Sigmoid colon (tissue), 7 donors: ENCODE results near the gene PMP22. TPM values are rescaled to one million over a fixed set of nuclear protein-coding genes. Genes with fewer than 3 reads are reported as not detected.

ENCODE experiments used
- DNase-seq: peaks from one replicate; pipeline ENCODE4 v3.0.0-alpha.2; 2019
- H3K27ac ChIP-seq, 4 donors: fragments of 200-600 bp; sonication (generic); one replicate each; pipeline ENCODE4 v1.5.1; 2016 to 2019; ENCODE audit warnings: mild to moderate bottlenecking in 1 of 4
- H3K27me3 ChIP-seq, 3 donors: fragments of 200-600 bp; sonication (generic); one replicate each; pipeline ENCODE4 v1.5.1; 2019; ENCODE audit warnings: mild to moderate bottlenecking in 1 of 3
- H3K36me3 ChIP-seq, 4 donors: fragments of 200-600 bp; sonication (generic); one replicate each; pipeline ENCODE4 v1.5.1; 2016 to 2019
- H3K4me1 ChIP-seq, 4 donors: fragments of 200-600 bp; sonication (generic); one replicate each; pipeline ENCODE4 v1.5.1; 2017 to 2019
- H3K4me3 ChIP-seq, 4 donors: fragments of 200-600 bp; sonication (generic); one replicate each; pipeline ENCODE4 v1.5.1; 2017 to 2019; ENCODE audit warnings: mild to moderate bottlenecking in 2 of 4, moderate library complexity in 1 of 4
- H3K9me3 ChIP-seq, 4 donors: fragments of 200-600 bp in 3 of 4; sonication (generic) in 3 of 4; one replicate each; pipeline versions ENCODE4 v1.5.1 to v1.6.1; 2013 to 2019
- CTCF ChIP-seq, 4 experiments: fragments of 450-650 bp in 3 of 4; fragments of 200-600 bp in 1 of 4; IDR thresholded peaks; one replicate each; pipeline ENCODE4 v1.5.1; 2016 to 2019; ENCODE audit warnings: antibody characterized with exemption in 4 of 4, mild to moderate bottlenecking in 3 of 4, moderate library complexity in 2 of 4
- EP300 ChIP-seq, 4 donors: sonication (generic); formaldehyde crosslinking; IDR thresholded peaks; one replicate each; pipeline ENCODE4 v1.6.1; 2017; ENCODE audit warnings: antibody characterized with exemption in 4 of 4
- POLR2A ChIP-seq, 2 donors: fragments of 450-650 bp; IDR thresholded peaks; one replicate each; pipeline ENCODE4 v1.6.1; 2016; ENCODE audit warnings: antibody characterized with exemption in 2 of 2, mild to moderate bottlenecking in 2 of 2, moderate library complexity in 2 of 2
- POLR2AphosphoS5 ChIP-seq, 4 donors: sonication (generic); formaldehyde crosslinking; IDR thresholded peaks; one replicate each; pipeline ENCODE4 v1.6.1; 2017; ENCODE audit warnings: antibody characterized with exemption in 4 of 4
- WGBS, 2 donors: extraction: QIAGEN DNeasy Blood & Tissue Kit; methylation state at CpG; one replicate each; pipeline ENCODE4 v1.1.7; 2013; 5-methylcytosine and 5-hydroxymethylcytosine counted together
- intact Hi-C: fragments of 100-400 bp; cut with DNase I; formaldehyde crosslinking; loops from one replicate; pipeline ENCODE4 v1.15.1; 2023
- polyA plus RNA-seq, 3 donors: library from polyadenylated mRNA; stranded (reverse); fragments of 200-250 nt; gene quantifications; one replicate each; pipeline ENCODE4 v1.2.3, GENCODE V29; 2013
- total RNA-seq, 4 donors: library from RNA; depleted of rRNA; stranded (reverse); fragments of >200 nt; gene quantifications; one replicate each; pipeline ENCODE4 v1.1.0, GENCODE V29; 2016
- donor health status: healthy with polysubstance abuse.
- donor health status: Bipolar disorder and iron deficiency.
- donor health status: healthy.

PMP22 gene
- total and polyA plus RNA-seq, 7 donors = 25.2 to 350 (median 125) TPM

GRCh38 chr17:15284107-15284506, 19.0 kb upstream of the PMP22 start:
- 90 to 92% methylated on average over 6 of the region's 6 CpGs for WGBS, 2 donors
- intact Hi-C loops = no loop called here
- no peak overlapping the region for H3K27ac ChIP-seq

GRCh38 chr17:15281909-15282308, 16.8 kb upstream of the PMP22 start:
- Histone ChIP-seq H3K27ac (no peak overlapping the region), H3K27me3 (no peaks in the 10 kb centered on the region), H3K4me1 (peaks cover 0 to 7% (median 0%) of the 10 kb centered on the region in 4 donors), H3K4me3 (no peak overlapping the region), H3K9me3 (no peaks in the 10 kb centered on the region), H3K36me3 (no peaks in the 10 kb centered on the region)
- intact Hi-C loops = no loop called here
- WGBS, 2 donors = 91 to 92% methylated on average over 3 of the region's 3 CpGs
- TF ChIP-seq POLR2AphosphoS5 (IDR thresholded peaks at IDR 0.05) (no peak), EP300 (IDR thresholded peaks at IDR 0.05) (no peak), POLR2A (IDR thresholded peaks at IDR 0.05) (no peak), CTCF (IDR thresholded peaks at IDR 0.05) (no peak)
- DNase-seq = no peak

More at GRCh38 chr17:15284107-15284506, 19.0 kb upstream of the PMP22 start:
- DNase-seq = no peak
- Histone ChIP-seq H3K9me3 (no peaks in the 10 kb centered on the region), H3K4me3 (no peak overlapping the region), H3K36me3 (no peaks in the 10 kb centered on the region), H3K27me3 (no peaks in the 10 kb centered on the region), H3K4me1 (peaks cover 0 to 26% (median 17%) of the 10 kb centered on the region in 4 donors)
- TF ChIP-seq CTCF (IDR thresholded peaks at IDR 0.05) (no peak), POLR2A (IDR thresholded peaks at IDR 0.05) (no peak), EP300 (IDR thresholded peaks at IDR 0.05) (no peak), POLR2AphosphoS5 (IDR thresholded peaks at IDR 0.05) (no peak)

- intact Hi-C loops = no loop called here
- Histone ChIP-seq H3K27ac (no peak overlapping the region), H3K4me1 (no peaks in the 10 kb centered on the region), H3K4me3 (no peak overlapping the region), H3K9me3 (no peaks in the 10 kb centered on the region), H3K27me3 (no peaks in the 10 kb centered on the region), H3K36me3 (no peaks in the 10 kb centered on the region)
- DNase-seq = no peak
- 45 to 59% methylated on average over 2 of the region's 2 CpGs for WGBS, 2 donors
- no peak for TF ChIP-seq EP300 (IDR thresholded peaks at IDR 0.05)
These were observed 13.9 kb upstream of the PMP22 start for GRCh38 chr17:15278924-15279477.

GRCh38 chr17:15278380-15278779, 13.3 kb upstream of the PMP22 start:
- Histone ChIP-seq H3K36me3 (no peaks in the 10 kb centered on the region), H3K4me3 (no peak overlapping the region), H3K27me3 (no peaks in the 10 kb centered on the region), H3K9me3 (no peaks in the 10 kb centered on the region), H3K4me1 (peaks cover 0 to 4% (median 3%) of the 10 kb centered on the region in 4 donors), H3K27ac (no peak overlapping the region)
- WGBS, 2 donors = 51 to 67% methylated on average over 6 of the region's 6 CpGs
- TF ChIP-seq EP300 (IDR thresholded peaks at IDR 0.05) = no peak
- DNase-seq = no peak
- intact Hi-C loops = no loop called here

GRCh38 chr17:15274017-15274416, 8.9 kb upstream of the PMP22 start:
- no peak for TF ChIP-seq POLR2AphosphoS5 (IDR thresholded peaks at IDR 0.05)
- no peak for TF ChIP-seq CTCF (IDR thresholded peaks at IDR 0.05)
- no peak for TF ChIP-seq POLR2A (IDR thresholded peaks at IDR 0.05)
- no peak for TF ChIP-seq EP300 (IDR thresholded peaks at IDR 0.05)
- Histone ChIP-seq H3K27me3 (no peaks in the 10 kb centered on the region), H3K4me1 (peaks cover 0 to 12% (median 11%) of the 10 kb centered on the region in 4 donors), H3K36me3 (no peaks in the 10 kb centered on the region), H3K9me3 (no peaks in the 10 kb centered on the region), H3K4me3 (no peak overlapping the region), H3K27ac (peak overlapping the region in 3 of 4 donors; percentile 36 to 64 (median 64))
- intact Hi-C loops = no loop called here
- WGBS, 2 donors = 90 to 92% methylated on average over 3 of the region's 3 CpGs
- no peak for DNase-seq
